Measurements from ENCODE around the gene PDXK. TPM values are rescaled to one million over a fixed set of nuclear protein-coding genes. Genes with fewer than 3 reads are reported as not detected.

Gene PDXK
- polyA plus RNA-seq, 3 donors = 65.7 to 77.4 (median 72.1) TPM

DNA sequence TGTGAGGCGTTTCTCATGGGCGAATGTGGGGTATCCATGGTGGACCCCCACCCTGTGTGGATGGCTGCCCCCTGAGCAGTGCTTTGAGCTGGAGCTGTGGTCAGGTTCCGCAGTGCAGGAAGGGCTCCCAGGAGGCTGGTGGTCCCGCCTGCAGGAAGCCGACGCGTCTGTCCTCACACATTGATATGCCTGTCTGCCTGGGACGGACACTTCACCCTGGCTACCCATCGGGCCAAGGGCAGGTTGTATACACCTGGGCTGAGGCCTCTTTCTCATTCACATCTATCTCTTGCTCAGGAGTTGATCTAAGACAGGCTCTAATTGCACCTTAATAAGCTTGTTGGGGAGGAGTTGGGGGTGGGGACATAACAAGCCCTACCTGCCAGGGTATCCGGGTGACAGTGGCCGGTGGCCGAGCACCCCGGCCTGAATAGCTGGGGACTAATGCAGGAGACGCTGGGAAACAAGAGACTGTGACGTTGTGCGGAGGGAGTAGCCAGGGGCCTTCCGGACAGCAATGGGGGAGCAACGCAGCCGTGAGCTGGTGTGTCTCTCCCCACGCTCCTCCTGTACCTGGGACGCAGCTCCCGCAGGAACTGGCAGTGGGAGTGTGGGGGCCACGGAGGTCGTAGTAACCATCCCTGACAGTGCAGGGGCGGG, 21.7 kb downstream of the PDXK start:
- peak in 1 of 3 donors; percentile 59 for DNase-seq (ENCODE audit: low read depth in 3 of 3, low spot score in 2 of 3)

DNA sequence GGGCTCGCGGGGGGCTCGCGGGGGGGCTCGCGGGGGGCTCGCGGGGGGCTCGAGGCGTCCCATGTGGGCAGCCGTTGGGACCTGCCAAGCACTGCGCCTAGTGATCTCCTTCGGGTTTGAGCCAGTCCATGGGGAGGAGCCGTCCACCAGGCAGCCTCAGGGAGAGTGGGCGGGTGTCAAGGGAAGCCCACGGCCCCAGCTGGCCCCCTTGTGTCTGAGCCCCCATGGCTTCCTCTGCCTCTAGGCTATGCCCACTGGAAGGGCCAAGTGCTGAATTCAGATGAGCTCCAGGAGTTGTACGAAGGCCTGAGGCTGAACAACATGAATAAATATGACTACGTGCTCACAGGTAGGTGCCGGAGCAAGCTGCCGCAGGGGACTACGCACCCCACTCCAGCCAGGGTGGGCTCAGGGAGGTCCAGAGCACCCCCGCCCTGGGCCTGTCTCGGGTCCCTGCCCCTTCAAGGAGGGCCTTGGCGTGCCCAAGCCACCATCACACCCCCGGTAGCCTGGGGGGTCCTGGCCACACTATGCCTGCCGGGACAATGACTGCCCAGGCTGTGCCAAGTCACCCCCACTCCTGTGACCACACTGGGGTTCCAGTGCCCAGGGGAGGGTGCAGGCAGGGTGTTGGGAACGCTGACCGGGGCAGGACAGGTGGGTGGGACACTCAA, 22.6 kb downstream of the PDXK start:
- DNase-seq (ENCODE audit: low read depth in 3 of 3, low spot score in 2 of 3) = no peak

DNA sequence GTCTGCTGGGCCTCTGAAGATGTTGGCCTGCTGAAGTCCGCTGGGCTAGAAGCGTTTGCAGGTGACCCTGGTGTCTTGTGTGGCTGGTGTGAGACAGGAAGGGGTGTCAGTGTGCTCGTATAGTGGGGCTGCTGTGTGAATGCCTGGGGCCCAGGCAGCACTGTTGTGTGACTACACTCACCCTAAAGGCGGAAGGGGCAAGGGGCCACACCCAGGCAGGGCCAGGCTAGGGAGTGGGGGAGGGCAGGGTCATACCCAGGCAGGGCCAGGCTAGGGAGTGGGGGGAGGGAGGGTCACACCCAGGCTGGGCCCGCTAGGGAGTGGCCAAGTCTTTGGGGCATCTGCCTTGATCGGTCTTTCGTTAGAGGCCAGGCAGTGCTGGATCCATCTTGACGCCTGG, 25.0 kb downstream of the PDXK start:
- no peak for DNase-seq (ENCODE audit: low read depth in 3 of 3, low spot score in 2 of 3)

DNA sequence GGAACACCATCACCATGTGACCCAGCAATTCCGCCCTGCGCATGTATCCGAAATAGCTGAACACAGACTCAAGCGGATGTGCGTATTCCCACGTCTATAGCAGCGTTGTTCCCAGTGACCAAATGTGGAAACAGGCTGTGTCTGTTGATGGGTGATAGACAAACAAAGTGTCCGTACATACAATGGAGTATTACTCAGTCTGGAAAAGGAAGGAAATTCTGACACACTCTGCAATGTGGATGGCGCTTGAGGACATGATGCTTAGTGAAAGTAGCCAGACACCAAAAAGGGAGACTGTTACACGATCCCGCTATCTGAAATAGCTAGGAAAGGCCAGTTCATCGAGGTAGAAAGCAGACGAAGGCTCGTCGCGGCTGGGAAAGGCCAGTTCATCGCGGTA, 25.8 kb downstream of the PDXK start:
- DNase-seq (ENCODE audit: low read depth in 3 of 3, low spot score in 2 of 3) = no peak

DNA sequence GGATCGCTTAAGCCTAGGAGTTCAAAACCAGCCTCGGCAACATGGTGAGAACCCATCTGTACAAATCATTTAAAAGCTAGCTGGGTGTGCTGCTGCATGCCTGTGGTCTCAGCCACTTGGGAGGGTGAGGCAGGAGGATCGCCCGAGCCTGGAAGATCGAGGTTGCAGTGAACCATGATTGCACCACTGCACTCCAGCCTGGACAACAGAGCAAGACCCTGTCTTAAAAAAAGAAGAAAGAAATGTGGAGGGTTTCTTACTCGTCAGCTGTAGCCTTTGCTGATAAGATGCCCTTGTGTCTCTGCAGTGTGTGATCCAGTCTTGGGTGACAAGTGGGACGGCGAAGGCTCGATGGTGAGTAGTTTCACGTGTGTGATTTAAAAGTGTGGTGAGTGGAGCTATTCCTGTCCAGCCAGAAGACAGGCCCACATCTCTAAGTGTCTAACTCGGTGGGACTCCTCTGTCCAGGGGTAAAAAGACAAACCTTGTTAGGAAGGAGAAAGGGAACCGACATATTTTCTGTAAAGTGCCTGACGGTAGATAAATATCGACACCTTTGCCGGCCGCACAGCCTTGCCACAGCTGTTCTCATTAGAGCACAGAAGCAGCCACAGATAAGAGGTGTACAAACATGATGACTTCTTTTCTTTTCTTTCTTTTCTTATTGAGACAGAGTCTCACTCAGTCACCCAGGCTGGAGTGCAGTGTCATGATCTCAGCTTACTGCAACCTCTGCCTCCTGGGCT, 27.0 kb downstream of the PDXK start:
- DNase-seq (ENCODE audit: low read depth in 3 of 3, low spot score in 2 of 3) = no peak

DNA sequence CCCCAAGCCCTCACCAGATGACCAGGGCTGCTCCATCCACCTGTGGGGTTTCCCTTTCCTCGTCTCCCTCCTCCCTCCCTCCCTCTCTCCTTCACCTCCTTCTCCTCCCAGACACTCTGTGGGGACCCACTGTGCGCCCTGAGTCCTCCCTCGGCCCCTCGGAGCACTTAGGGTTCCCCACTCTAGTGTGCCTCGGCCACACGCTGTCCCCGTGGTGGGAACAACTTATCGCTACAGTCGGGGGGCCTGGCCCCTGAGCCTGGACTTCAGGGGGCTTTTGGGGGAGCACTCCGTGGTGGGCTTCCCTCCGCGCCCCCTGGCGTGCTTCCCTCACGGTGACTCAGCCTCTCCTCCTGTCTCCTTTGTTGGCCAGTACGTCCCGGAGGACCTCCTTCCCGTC, 29.7 kb downstream of the PDXK start:
- DNase-seq (ENCODE audit: low read depth in 3 of 3, low spot score in 2 of 3) = no peak

DNA sequence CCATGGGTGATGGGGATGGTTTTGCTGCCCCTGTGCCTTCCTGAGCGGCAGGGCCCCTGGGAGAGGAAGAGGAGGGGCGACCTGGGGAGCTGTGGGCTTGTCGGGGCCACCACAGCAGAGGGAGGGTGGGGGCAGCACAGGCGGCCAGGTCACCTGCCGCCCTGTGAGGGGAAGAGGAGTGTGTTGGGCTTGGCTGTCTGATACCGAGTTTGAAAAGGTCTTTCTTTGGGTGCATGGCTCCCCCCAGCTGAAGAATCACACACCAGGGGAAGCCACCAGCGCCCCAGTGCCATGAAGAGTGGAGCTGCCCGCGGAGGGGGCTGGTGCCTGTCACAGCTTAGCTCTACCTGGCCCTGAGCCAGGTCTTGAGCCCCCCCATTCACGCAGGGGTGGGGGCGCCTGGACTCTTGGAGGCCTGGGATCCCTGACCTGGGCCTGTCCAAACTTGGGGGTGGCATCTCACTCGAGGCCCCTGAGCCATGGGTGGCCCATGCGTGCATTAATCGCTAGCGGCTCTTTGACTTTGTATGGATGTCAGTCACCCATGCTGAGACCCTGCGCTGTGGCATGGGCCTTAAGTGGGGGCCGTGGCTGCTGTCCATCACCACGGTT, 30.8 kb downstream of the PDXK start:
- DNase-seq (ENCODE audit: low read depth in 3 of 3, low spot score in 2 of 3) = no peak

DNA sequence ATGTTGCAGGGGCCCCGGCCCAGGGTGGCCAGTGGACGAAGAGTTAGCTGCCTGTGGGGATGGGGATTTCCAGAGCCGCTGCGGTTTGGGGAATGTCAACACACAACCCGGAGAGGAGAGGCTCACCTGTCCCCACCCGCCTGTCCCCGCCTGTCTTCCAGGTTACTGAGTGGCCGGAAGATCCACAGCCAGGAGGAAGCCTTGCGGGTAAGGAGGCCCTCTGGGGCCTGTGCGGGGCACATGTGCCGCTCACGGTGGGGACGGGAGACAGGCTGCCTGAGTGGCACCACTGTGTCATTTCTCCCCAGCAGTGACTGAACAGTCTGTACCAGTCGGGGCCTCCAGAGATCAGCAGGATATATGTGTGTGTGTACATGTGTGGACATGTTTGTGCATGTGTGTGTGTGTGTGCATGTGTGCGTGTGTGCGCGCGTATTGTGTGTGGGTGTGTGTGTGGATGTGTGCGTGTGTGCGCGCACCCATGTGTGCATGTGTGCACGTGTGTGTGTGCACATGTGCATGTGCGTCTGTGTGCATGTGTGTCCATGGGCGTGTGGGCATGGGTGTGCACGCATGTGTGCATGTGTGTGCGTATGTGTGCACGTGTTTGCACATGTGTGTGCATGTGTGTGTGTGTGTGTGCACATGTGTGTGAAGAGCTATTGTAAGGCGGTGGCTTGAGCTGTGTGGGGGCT, 31.6 kb downstream of the PDXK start:
- DNase-seq (ENCODE audit: low read depth in 3 of 3, low spot score in 2 of 3) = no peak

DNA sequence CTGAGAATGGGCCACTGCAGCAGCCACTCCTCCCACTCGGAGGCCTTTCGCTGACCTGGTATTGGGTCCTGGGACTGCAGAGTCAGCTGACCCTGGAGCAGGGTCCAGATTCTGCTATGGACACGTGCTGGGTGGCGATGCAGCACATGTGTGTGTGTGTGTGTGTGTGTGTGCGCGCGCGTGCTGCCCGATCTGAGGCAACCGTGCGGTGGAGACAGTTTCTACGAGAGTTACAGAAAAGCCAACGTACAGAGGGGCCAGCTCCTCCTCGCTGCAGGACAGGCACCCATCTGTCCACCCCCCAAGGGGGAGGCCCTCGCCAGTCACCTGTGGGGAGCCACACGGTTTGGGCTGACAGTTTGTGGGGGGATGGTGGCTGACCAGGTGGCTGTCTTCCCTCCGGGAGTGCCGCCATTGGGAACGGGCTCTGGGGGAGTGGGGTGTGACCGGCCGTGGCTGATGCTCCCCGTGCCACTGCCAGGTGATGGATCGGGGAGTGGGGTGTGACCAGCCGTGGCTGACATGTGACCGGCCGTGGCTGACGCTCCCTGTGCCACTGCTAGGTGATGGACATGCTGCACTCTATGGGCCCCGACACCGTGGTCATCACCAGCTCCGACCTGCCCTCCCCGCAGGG, 33.1 kb downstream of the PDXK start:
- DNase-seq (ENCODE audit: low read depth in 3 of 3, low spot score in 2 of 3) = no peak

DNA sequence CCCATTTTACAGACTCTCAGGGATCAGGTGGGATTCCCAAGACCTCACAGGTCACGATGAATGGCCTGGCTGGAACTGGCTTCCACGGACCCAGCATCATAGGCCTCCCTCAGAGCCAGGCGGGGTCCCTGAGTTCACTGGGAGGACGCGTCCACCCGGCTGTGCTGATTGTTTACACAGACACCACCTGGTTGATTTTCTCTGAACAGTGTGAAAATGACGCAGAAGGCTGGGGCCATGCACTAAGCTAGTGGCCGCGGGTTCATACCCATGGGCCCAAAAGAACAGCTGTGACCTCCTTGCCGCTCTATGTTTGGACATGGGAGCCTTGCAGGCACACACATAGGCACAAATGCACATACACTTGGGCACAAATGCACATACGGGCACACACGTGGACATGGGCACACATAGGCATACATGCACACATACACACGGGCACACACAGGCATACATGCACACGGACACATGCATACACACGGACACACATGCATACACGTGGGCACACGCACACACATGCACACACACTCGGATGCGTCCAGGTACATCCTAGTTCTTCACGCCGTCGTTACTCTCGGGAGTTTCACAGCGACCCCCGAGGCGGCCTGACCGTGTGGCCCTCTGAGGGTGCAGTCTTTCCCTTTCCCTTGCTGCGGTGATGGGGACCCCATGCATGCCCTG, 34.0 kb downstream of the PDXK start:
- no peak for DNase-seq (ENCODE audit: low read depth in 3 of 3, low spot score in 2 of 3)

DNA sequence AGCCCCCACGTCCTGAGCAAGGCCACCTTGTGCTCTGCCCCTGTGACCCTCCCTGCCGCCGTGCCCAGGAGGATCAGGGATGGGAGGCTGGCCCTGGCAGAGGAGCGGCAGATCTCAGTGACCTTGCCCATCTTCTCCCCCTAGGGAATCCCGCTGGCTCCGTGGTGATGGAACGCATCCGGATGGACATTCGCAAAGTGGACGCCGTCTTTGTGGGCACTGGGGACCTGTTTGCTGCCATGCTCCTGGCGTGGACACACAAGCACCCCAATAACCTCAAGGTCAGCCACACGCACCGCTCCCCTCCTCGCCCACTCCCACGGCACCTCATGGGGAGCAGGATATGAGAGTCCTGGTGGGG, 34.5 kb downstream of the PDXK start:
- no peak for DNase-seq (ENCODE audit: low read depth in 3 of 3, low spot score in 2 of 3)

DNA sequence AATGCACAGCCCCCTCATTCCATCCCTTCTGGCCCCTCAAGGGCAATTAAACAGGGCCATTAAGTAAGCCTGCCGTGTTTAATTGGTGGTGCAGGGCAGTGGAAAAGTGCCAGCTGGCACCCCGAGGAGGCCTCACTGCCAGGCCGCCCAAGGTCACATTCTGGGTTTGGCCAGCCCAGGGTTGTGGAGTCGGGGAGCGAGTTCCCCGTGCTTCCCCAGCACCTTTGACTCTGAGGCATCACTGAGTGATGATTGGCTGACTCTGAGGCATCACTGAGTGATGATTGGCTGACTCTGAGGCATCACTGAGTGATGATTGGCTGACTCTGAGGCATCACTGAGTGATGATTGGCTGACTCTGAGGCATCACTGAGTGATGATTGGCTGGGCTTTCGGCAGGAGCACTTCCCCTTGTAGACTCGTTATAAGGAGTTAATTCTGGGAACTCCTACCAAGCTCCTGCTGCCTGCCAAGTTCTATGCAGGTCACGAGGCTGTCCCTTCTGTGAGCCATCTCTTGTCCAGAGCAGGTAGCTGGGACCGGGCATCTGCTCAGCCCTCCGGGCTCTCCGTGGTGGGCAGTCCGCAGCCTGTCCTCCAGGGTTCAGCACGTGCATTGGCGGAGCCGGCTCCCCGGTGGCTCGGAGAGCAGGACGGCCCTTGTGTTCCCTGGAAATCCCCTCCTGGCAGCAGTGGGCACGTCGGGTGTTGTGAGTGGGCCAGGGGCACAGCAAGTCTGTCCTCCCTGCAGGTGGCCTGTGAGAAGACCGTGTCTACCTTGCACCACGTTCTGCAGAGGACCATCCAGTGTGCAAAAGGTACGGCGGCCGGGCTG, 36.2 kb downstream of the PDXK start:
- DNase-seq (ENCODE audit: low read depth in 3 of 3, low spot score in 2 of 3) = no peak

DNA sequence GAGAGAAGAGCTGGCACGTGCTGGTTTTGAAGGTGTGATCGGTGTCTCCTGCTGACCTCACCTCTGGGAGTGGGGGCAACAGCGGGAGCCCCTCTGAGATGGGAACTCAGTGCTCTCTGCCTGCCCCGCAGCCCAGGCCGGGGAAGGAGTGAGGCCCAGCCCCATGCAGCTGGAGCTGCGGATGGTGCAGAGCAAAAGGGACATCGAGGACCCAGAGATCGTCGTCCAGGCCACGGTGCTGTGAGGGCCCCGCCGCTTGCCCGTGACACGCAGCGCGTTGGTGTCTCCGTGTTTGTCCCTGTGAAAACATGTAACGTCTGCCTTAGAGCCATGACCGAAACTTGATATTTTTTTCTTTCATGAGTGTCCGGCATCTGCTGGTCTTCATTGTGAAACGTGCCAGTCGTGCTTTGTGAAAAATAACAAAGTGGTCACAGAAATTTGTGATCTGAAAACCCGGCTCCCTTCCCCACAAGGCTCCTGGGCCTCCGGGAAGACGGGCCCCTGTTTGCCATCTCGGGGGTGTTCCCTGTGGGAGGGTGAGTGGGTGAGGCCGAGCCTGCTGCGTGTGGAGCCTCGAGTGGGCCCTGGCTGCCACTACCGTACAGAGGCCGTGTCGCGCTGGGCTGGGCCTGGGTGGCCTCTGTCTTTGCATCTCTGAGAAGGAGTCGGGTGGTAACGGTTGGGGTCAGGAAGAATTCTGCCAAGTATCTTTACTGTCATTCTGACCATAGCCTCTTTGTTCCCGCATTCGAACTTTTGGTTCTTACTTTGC, 37.1 kb downstream of the PDXK start:
- no peak for DNase-seq (ENCODE audit: low read depth in 3 of 3, low spot score in 2 of 3)

DNA sequence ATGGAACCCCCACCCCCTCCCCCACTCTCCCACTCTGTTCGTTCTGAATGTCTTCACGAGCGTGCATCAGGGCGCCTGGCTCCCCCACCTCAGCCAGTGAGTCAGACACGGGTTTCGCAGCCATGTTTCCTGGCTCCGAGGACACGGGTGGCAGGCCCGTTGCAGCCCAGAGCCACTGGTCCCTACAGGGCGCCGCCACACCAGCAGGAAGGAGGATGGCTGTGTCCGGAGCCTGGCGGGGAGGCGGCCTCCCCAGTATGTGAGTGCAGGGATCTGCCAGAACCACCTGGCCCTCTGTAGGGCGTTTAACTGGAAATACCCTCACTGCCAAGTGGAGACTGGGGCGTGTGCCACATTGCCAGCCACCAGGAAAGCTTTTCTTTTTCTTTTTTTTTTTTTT, 38.7 kb downstream of the PDXK start:
- no peak for DNase-seq (ENCODE audit: low read depth in 3 of 3, low spot score in 2 of 3)

DNA sequence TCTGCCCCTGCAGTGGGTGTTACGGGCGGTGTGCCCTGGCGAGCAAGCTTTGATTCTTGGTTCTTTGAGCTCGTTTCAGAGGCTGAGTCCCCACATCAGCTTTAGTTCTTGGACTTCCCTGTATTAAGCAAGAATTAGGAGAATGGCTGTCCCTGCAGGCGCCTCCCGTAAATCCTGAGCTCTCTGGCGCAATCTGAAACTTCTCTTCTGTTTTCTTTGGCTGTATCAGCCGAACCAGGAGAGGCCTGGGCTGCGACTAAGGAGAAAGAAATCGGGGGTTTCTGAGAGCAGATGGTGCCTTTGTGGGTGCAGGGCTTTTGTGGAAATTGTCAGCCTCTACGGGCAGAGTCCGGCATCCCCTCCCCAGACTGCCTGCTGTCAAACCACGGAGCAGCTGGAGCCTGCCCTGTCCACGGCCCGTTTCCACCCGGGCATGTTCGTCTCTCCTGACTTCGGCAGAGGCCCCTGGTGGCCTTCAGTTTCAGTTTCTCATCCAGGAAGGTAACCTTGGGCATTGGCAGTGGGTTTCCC, 39.2 kb downstream of the PDXK start:
- DNase-seq (ENCODE audit: low read depth in 3 of 3, low spot score in 2 of 3) = no peak

DNA sequence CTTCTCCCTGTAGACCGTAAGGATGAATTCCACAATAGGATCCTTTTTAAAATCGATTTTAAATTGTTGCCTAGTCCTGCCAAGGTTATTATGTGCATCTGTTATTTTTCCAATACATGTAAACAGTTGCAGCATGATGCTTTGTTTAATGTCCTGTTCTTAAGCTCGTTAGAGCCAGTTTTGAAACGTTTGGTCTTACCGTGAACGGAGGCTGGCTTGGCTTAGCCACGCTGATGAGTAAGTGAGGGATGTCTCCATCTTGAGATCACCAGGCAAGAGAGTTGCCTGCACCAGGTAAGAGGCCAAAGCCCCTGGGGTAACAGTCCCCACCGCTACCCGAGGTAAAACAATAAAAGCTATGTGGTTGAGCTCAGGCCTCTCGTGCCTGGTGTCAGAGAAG, 39.9 kb downstream of the PDXK start:
- DNase-seq (ENCODE audit: low read depth in 3 of 3, low spot score in 2 of 3) = no peak

DNA sequence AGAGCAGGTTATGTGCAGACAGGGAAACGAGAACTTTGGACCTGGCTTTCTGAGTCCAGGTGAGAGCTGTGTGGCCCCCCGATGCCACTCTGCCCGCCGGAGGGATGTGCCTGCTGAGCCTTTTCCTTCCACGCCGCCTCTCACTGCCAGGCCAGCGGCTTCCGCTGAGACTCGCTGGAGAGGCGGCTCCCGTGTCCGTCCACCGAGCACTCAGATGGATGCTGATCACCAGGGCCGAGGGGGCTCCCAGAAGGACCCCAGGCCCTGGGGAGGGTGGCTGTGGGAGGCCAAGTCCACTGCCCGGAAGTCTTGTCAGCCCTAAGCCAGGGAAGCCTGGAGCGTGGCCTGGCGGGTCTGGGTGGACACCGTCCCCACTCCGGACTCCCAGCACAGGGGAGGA, 40.7 kb downstream of the PDXK start:
- no peak for DNase-seq (ENCODE audit: low read depth in 3 of 3, low spot score in 2 of 3)

DNA sequence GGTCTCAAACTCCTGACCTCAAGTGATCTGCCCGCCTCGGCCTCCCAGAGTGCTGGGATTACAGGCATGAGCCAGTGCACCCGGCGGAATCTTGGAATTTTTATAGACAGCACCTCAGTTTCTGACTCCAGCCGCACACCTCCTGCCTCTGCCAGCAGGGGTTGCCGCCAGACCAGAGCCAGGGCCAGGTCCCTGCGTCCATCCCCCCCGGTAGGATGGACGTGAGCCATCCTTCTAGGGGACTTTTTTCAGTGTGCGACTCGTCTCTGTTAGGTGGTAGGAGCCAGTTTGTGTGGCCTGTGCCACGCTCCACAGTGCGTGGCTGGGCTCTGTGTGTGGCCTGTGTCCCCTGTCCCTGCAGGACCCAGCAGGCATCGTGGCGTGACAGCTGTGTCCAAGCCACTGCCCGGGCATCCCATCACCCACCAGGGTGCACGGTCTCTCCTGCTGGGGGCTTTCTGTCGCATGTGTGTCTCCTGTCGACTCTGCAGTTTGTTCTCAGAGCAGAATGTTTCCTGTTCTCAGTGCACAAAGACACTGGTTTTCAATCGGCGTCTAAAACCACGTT, 41.5 kb downstream of the PDXK start:
- no peak for DNase-seq (ENCODE audit: low read depth in 3 of 3, low spot score in 2 of 3)
